Measurements from ENCODE around the gene RALGAPA1.

- TF ChIP-seq CTCF (IDR thresholded peaks at IDR 0.05; ENCODE audit: poor library complexity): no peak
- no peak for TF ChIP-seq EZH2phosphoT487 (IDR thresholded peaks at IDR 0.05; ENCODE audit: low read depth, severe bottlenecking, unreplicated experiment)
- TF ChIP-seq EZH2 (IDR thresholded peaks at IDR 0.05; ENCODE audit: borderline replicate concordance): no peak
Measured at GRCh38 chr14:35534873-35535482, 274.1 kb downstream of the RALGAPA1 start.

All from hepatocyte (in vitro differentiated cells).